Adrenal gland (tissue), 12 donors: ENCODE results near the gene AP2S1. TPM values are rescaled to one million over a fixed set of nuclear protein-coding genes. Genes with fewer than 3 reads are reported as not detected.
"Not testable (repeated sequence)": the region's sequence is repeated elsewhere in the genome, so short reads cannot be mapped to it uniquely, and the experiment has no call there.

Experiments
- DNase-seq, 7 donors: peaks; one replicate each; pipeline ENCODE4 v3.0.0-alpha.2; 2019 to 2020
- H3K27ac ChIP-seq, 5 donors: fragments of 200-600 bp; sonication (generic) in 4 of 5; 1 replicate in 3 of 5; 2 replicates in 2 of 5; pipeline versions ENCODE4 v1.5.1 to v1.8.0; 2016 to 2020; ENCODE audit warnings: mild to moderate bottlenecking in 1 of 5
- H3K27me3 ChIP-seq: fragments of 200-600 bp; 2 replicates; pipeline ENCODE4 v1.8.0; 2021
- H3K36me3 ChIP-seq, 2 donors: fragments of 200-600 bp; replicated peaks in 1 of 2; 1 replicate in 1 of 2; 2 replicates in 1 of 2; pipeline versions ENCODE4 v1.5.1 to v1.8.0; 2018 to 2022
- H3K4me1 ChIP-seq, 2 donors: fragments of 200-600 bp; replicated peaks in 1 of 2; 1 replicate in 1 of 2; 2 replicates in 1 of 2; pipeline versions ENCODE4 v1.5.1 to v1.8.0; 2018 to 2021
- H3K4me3 ChIP-seq, 4 donors: fragments of 200-600 bp; sonication (generic) in 3 of 4; one replicate each; pipeline ENCODE4 v1.5.1; 2016 to 2018
- H3K9me3 ChIP-seq, 3 donors: fragments of 200-600 bp; sonication (generic) in 1 of 3; replicated peaks in 1 of 3; 1 replicate in 2 of 3; 2 replicates in 1 of 3; pipeline versions ENCODE4 v1.5.1 to v1.8.0; 2016 to 2021
- POLR2A ChIP-seq, 2 donors: fragments of 450-650 bp; IDR thresholded peaks; one replicate each; pipeline ENCODE4 v1.6.1; 2017; ENCODE audit warnings: antibody characterized with exemption in 2 of 2, mild to moderate bottlenecking in 2 of 2, moderate library complexity in 1 of 2
- WGBS, 4 donors: extraction: QIAGEN DNeasy Blood & Tissue Kit in 2 of 4; methylation state at CpG; one replicate each; pipeline versions ENCODE4 v1.1.5 to v1.1.7; 2013 to 2017; 5-methylcytosine and 5-hydroxymethylcytosine counted together
- intact Hi-C, 2 donors: fragments of 100-400 bp; cut with DNase I; formaldehyde crosslinking; loops; one replicate each; pipeline versions ENCODE4 v1.14.1 to v1.15.0; 2022 to 2023
- polyA plus RNA-seq, 3 donors: library from polyadenylated mRNA; stranded (reverse); fragments of 200-250 nt in 2 of 3; fragments of 350-450 nt in 1 of 3; fragmentation: Illumina TruSeq in 1 of 3; extraction: RNeasy Lipid Tissue Mini Kit (QIAGEN cat#74804) in 1 of 3; gene quantifications; one replicate each; pipeline ENCODE4 v1.2.3, GENCODE V29; 2013 to 2014
- total RNA-seq, 9 donors: library from RNA; depleted of rRNA in 4 of 9; stranded (reverse); fragments of >200 nt in 4 of 9; fragments of 120-200 nt in 1 of 9; fragmentation: NEBNext Ultra II Directional in 1 of 9; extraction: Animal tissue kit (Norgen Biotek cat#: 25700) in 1 of 9; gene quantifications; one replicate each; pipeline versions ENCODE4 v1.1.0 to v1.2.4, GENCODE V29; 2013 to 2023
- TF ChIP-seq, protein P1 (sequence below), 6 experiments: fragments of 450-650 bp in 4 of 6; fragments of 200-600 bp in 2 of 6; sonication (generic) in 1 of 6; IDR thresholded peaks; 1 replicate in 5 of 6; 2 replicates in 1 of 6; pipeline versions ENCODE4 v1.5.1 to v1.8.0; 2016 to 2021; ENCODE audit warnings: antibody characterized with exemption in 6 of 6, mild to moderate bottlenecking in 2 of 6, moderate library complexity in 1 of 6
- donor health status: healthy with polysubstance abuse.
- donor health status: Bipolar disorder and iron deficiency.
- donor health status: DM: yes; HTN: yes; CAD: no.
- donor health status: DM: no; HTN: no; CAD: no.
- donor health status: DM: no; HTN: no; CAD: no.
- donor health status: DM: yes; HTN: yes; CAD: no.

The AP2S1 gene
- total and polyA plus RNA-seq, 12 donors: 91.1 to 216 (median 166) TPM

DNA sequence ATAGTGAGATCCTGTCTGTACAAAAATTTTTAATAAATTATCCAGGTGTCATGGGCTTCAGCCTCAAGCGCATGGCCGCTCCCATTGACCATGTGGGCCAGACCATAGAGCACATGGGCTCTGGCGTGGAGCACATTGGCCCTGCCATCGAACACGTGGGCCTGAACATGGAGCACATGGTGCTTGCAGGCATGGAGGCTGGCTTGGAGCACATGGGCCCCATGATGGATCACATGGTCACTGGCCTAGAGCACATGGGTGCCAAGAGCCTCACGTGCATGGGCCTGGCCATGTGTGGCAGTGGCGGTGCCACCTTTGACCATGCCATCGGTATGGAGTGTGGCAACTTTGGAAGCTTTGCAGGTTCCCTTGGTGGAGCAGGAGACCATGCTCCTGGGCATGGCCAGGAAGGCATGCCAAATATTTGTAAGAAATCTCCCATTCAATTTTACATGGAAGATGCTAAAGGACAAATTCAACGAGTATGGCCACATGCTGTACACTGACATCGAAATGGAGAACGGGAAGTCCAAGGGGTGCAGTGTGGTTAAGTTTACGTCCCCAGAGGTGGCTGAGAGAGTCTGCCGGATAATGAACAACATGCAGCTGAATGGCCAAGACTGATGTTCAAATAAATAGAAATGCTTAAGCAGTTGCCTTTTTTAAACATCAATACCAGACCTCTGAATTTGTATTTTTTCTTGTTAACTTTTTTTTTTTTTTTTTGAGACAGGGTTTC lies 40.9 kb downstream of the AP2S1 start:
- no peaks in the 10 kb centered on the region for H3K36me3 ChIP-seq
- TF ChIP-seq, protein P1, sequence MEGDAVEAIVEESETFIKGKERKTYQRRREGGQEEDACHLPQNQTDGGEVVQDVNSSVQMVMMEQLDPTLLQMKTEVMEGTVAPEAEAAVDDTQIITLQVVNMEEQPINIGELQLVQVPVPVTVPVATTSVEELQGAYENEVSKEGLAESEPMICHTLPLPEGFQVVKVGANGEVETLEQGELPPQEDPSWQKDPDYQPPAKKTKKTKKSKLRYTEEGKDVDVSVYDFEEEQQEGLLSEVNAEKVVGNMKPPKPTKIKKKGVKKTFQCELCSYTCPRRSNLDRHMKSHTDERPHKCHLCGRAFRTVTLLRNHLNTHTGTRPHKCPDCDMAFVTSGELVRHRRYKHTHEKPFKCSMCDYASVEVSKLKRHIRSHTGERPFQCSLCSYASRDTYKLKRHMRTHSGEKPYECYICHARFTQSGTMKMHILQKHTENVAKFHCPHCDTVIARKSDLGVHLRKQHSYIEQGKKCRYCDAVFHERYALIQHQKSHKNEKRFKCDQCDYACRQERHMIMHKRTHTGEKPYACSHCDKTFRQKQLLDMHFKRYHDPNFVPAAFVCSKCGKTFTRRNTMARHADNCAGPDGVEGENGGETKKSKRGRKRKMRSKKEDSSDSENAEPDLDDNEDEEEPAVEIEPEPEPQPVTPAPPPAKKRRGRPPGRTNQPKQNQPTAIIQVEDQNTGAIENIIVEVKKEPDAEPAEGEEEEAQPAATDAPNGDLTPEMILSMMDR (IDR thresholded peaks at IDR 0.05): no peak
- no peak for TF ChIP-seq POLR2A (IDR thresholded peaks at IDR 0.05)
- no peak overlapping the region for H3K27ac ChIP-seq
- no peak overlapping the region for H3K4me3 ChIP-seq
- no peak for DNase-seq
- WGBS, 4 donors: 79 to 92% (median 91%) methylated on average over 12 to 13 of the region's 13 CpGs
- peaks cover 0 to 5% of the 10 kb centered on the region in 2 donors for H3K4me1 ChIP-seq
- H3K27me3 ChIP-seq: no peaks in the 10 kb centered on the region
- H3K9me3 ChIP-seq: no peaks in the 10 kb centered on the region
- intact Hi-C loops: no loop called here

DNA sequence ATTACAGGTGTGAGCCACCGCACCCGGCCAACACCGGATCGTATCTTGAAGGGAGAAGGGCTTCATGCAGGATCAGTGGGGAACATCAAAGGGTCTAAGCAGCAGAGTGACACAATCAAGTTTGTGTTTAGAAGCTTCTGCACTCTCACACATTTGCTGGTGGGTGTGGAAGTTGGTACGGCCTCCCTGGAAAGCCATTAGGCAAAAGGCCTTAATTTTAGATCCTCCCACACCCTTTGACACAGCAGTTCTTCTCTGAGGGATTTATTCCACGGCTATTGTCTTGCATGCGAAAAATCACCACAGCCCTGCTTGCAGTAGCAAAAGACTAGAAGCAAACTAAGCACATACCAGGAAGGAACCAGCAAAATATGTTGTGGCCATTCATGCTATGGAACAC lies 44.0 kb downstream of the AP2S1 start:
- H3K27ac ChIP-seq: no peak overlapping the region
- WGBS, 4 donors: 86 to 91% (median 90%) methylated on average over 7 of the region's 7 CpGs
- H3K4me3 ChIP-seq: no peak overlapping the region
- intact Hi-C loops: no loop called here
- no peak for TF ChIP-seq POLR2A (IDR thresholded peaks at IDR 0.05)
- TF ChIP-seq, protein P1 (IDR thresholded peaks at IDR 0.05): no peak
- no peaks in the 10 kb centered on the region for H3K36me3 ChIP-seq
- H3K9me3 ChIP-seq: no peaks in the 10 kb centered on the region
- no peaks in the 10 kb centered on the region for H3K27me3 ChIP-seq
- no peak for DNase-seq
- no peaks in the 10 kb centered on the region for H3K4me1 ChIP-seq

DNA sequence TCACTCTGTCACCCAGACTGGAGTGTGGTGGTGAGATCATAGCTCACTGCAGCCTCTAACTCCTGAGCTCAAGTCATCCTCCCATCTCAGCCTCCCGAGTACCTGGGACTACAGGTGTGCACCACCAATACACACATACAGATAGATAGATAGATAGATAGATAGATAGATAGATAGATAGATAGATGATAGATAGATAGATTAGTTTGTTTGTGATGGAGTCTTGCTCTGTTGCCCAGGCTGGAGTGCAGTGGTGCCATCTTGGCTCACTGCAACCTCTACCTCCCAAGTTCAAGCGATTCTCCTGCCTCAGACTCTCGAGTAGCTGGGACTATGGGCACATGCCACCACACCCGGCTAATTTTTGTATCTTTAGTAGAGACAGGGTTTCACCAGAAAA lies 46.2 kb downstream of the AP2S1 start:
- H3K9me3 ChIP-seq, H3K4me1 ChIP-seq, H3K27ac ChIP-seq, intact Hi-C loops, H3K36me3 ChIP-seq, DNase-seq, H3K27me3 ChIP-seq, H3K4me3 ChIP-seq: not testable (repeated sequence)
- WGBS, 4 donors: 83 to 92% (median 87%) methylated on average over 4 of the region's 4 CpGs

DNA sequence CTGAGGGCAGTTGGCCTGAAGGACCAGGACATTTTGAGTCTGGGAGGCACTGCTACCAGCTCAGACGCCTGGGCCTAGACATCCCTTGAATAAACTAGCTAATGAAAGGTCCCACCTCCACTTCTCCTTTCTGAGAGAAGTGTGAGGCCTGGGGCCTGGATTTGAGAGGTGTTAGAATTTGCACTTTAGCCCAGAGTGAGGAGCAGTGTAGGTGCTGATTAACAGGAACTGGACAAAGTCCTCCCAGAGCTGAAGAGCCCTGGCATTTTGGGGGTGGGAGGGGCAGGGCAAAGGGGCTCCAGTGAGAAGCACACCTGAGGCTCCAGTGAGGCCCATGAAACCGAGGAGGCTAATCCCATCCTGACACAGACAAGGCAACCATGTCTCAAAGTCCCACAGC lies 47.1 kb downstream of the AP2S1 start:
- Histone ChIP-seq H3K4me3 (no peak overlapping the region), H3K27ac (no peak overlapping the region), H3K27me3 (no peaks in the 10 kb centered on the region), H3K4me1 (no peaks in the 10 kb centered on the region), H3K9me3 (no peaks in the 10 kb centered on the region), H3K36me3 (no peaks in the 10 kb centered on the region)
- TF ChIP-seq, protein P1 (IDR thresholded peaks at IDR 0.05): no peak
- no peak for TF ChIP-seq POLR2A (IDR thresholded peaks at IDR 0.05)
- intact Hi-C loops: no loop called here
- no peak for DNase-seq
- WGBS, 4 donors: 77 to 90% (median 80%) methylated on average over 2 of the region's 2 CpGs

DNA sequence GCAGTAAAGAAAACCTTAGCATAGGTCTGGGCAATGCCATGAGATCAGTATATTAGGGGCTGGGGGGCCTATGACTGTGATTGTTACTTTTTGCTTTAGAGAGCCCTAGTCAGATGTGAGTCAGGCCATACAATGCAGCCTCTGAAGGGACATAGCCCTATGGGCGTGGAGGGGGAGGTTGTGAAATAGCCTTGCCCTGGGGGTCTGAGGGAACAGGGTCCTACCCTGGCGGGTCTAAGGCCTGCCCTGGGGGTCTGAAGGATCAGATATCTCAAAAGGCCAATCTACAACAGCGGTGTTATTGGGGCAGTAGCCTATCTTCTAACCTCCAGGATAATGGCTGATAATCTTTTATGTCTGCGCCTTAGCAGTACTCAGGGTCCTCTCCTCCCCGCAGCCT lies 48.5 kb downstream of the AP2S1 start:
- no peak overlapping the region for H3K27ac ChIP-seq
- no peaks in the 10 kb centered on the region for H3K9me3 ChIP-seq
- intact Hi-C loops: no loop called here
- no peak for TF ChIP-seq POLR2A (IDR thresholded peaks at IDR 0.05)
- TF ChIP-seq, protein P1 (IDR thresholded peaks at IDR 0.05): no peak
- H3K4me1 ChIP-seq: no peaks in the 10 kb centered on the region
- DNase-seq: no peak
- H3K36me3 ChIP-seq: no peaks in the 10 kb centered on the region
- no peaks in the 10 kb centered on the region for H3K27me3 ChIP-seq
- 92 to 98% (median 94%) methylated on average over 3 to 5 of the region's 5 CpGs for WGBS, 4 donors
- no peak overlapping the region for H3K4me3 ChIP-seq
